ENCODE results near the gene MMP25. TPM values are rescaled to one million over a fixed set of nuclear protein-coding genes. Genes with fewer than 3 reads are reported as not detected.

The MMP25 gene
- polyA plus RNA-seq, 1 experiment: not detected

- TF ChIP-seq CTCF (IDR thresholded peaks at IDR 0.05; ENCODE audit: low read depth, low read length): no peak
- peaks cover 17% of the 10 kb centered on the region for H3K27me3 ChIP-seq (ENCODE audit: control insufficient read depth, insufficient read depth, low read length)
- POLR2A ChIA-PET: interaction anchor here (0.6 to 0.7 kb wide), 2 partner anchors 9 to 899 kb away, joined by 3 to 7 read pairs; no protein-coding TSS in a partner anchor
- CTCF ChIA-PET: interaction anchor here (0.6 to 1.3 kb wide), 3 partner anchors 10 to 104 kb away, joined by 4 to 8 read pairs (median 7); no protein-coding TSS in a partner anchor
- no peaks in the 10 kb centered on the region; the same call in 1 of the 2 replicates for H3K9me3 ChIP-seq (ENCODE audit: control insufficient read depth, insufficient read depth, low read length)
- H3K4me3 ChIP-seq (ENCODE audit: low read depth, low read length): no peak overlapping the region
- no peak overlapping the region for H3K27ac ChIP-seq (ENCODE audit: low read depth, low read length)
- DNase-seq (ENCODE audit: low read depth, low spot score): no peak
Observed at GRCh38 chr16:3025032-3026002, 21.0 kb upstream of the MMP25 start.

GRCh38 chr16:3026003-3026378 is 20.4 kb upstream of the MMP25 start:
- Histone ChIP-seq H3K27ac (ENCODE audit: low read depth, low read length) (no peak overlapping the region), H3K27me3 (ENCODE audit: control insufficient read depth, insufficient read depth, low read length) (peaks cover 22% of the 10 kb centered on the region), H3K9me3 (ENCODE audit: control insufficient read depth, insufficient read depth, low read length) (no peaks in the 10 kb centered on the region; the same call in 1 of the 2 replicates), H3K4me3 (ENCODE audit: low read depth, low read length) (no peak overlapping the region)
- POLR2A ChIA-PET: no interaction called here
- no peak for TF ChIP-seq CTCF (IDR thresholded peaks at IDR 0.05; ENCODE audit: low read depth, low read length)
- CTCF ChIA-PET: interaction anchor here (1.2 to 1.3 kb wide), 2 partner anchors 9 to 104 kb away, joined by 3 to 4 read pairs; no protein-coding TSS in a partner anchor
- no peak for DNase-seq (ENCODE audit: low read depth, low spot score)

- no peak for DNase-seq (ENCODE audit: low read depth, low spot score)
- Histone ChIP-seq H3K9me3 (ENCODE audit: control insufficient read depth, insufficient read depth, low read length) (no peaks in the 10 kb centered on the region; the same call in 1 of the 2 replicates), H3K4me3 (ENCODE audit: low read depth, low read length) (no peak overlapping the region), H3K27me3 (ENCODE audit: control insufficient read depth, insufficient read depth, low read length) (peaks cover 22% of the 10 kb centered on the region), H3K27ac (ENCODE audit: low read depth, low read length) (no peak overlapping the region)
- POLR2A ChIA-PET: no interaction called here
- CTCF ChIA-PET: interaction anchor here (0.7 to 1.6 kb wide), 4 partner anchors 8 to 147 kb away, joined by 3 to 6 read pairs (median 4); no protein-coding TSS in a partner anchor
- TF ChIP-seq CTCF (IDR thresholded peaks at IDR 0.05; ENCODE audit: low read depth, low read length): no peak
Observed at GRCh38 chr16:3026609-3027488, 19.5 kb upstream of the MMP25 start.

GRCh38 chr16:3027489-3027795 is 18.9 kb upstream of the MMP25 start:
- POLR2A ChIA-PET: no interaction called here
- CTCF ChIA-PET: interaction anchor here (0.6 to 2.2 kb wide), 8 partner anchors 11 to 148 kb away, joined by 3 to 12 read pairs (median 4); no protein-coding TSS in a partner anchor
- no peak for DNase-seq (ENCODE audit: low read depth, low spot score)
- Histone ChIP-seq H3K27ac (ENCODE audit: low read depth, low read length) (no peak overlapping the region), H3K4me3 (ENCODE audit: low read depth, low read length) (no peak overlapping the region), H3K27me3 (ENCODE audit: control insufficient read depth, insufficient read depth, low read length) (peaks cover 26% of the 10 kb centered on the region), H3K9me3 (ENCODE audit: control insufficient read depth, insufficient read depth, low read length) (no peaks in the 10 kb centered on the region; the same call in 1 of the 2 replicates)
- TF ChIP-seq CTCF (IDR thresholded peaks at IDR 0.05; ENCODE audit: low read depth, low read length): no peak

Measured in AG04450 (cell line).